Activated CD4-positive, alpha-beta memory T cell treated with anti-CD3 and anti-CD28 coated beads for 36 hours (primary cell): ENCODE data around the gene ATG4A. TPM values are rescaled to one million over a fixed set of nuclear protein-coding genes. Genes with fewer than 3 reads are reported as not detected.

Experiments
- CTCF ChIA-PET: fragments of 350-600 bp; sonication (Branson Sonifier 250); formaldehyde crosslinking; loops from one replicate; lab custom pipeline; 2021; ENCODE audit warnings: antibody characterized with exemption, inconsistent platforms; lab: Charles Lee
- POLR2A ChIA-PET: fragments of 350-600 bp; sonication (Branson Sonifier 250); formaldehyde crosslinking; loops from one replicate; lab custom pipeline; 2021; ENCODE audit warnings: antibody characterized with exemption; lab: Charles Lee
- DNase-seq: peaks from one replicate; pipeline ENCODE4 v3.0.0-alpha.2; 2020
- H3K27ac Mint-ChIP-seq: one replicate; pipeline ENCODE4 v1.8.0; 2021; ENCODE audit warnings: mixed read lengths
- H3K27me3 Mint-ChIP-seq: one replicate; pipeline ENCODE4 v1.8.0; 2021; ENCODE audit warnings: mixed read lengths
- H3K36me3 Mint-ChIP-seq: one replicate; pipeline ENCODE4 v1.8.0; 2021; ENCODE audit warnings: mixed read lengths
- H3K4me1 Mint-ChIP-seq: one replicate; pipeline ENCODE4 v1.8.0; 2021; ENCODE audit warnings: low read depth, mixed read lengths
- H3K4me3 Mint-ChIP-seq: one replicate; pipeline ENCODE4 v1.8.0; 2021; ENCODE audit warnings: mild to moderate bottlenecking, mixed read lengths
- H3K9me3 Mint-ChIP-seq: one replicate; pipeline ENCODE4 v1.8.0; 2021; ENCODE audit warnings: mixed read lengths
- intact Hi-C: fragments of 100-400 bp; cut with micrococcal nuclease; formaldehyde crosslinking; loops from one replicate; pipeline ENCODE4 v1.15.1; 2023
- total RNA-seq, 2 experiments: library from RNA; stranded (reverse); gene quantifications; one replicate each; pipeline ENCODE4 v1.2.3, GENCODE V29; 2021

ATG4A gene
- total RNA-seq, 2 experiments from 2014 or later, result 8.7 to 9.7 TPM

- Mint-ChIP-seq H3K27me3 (no peaks in the 10 kb centered on the region), H3K4me1 (peaks cover 3% of the 10 kb centered on the region)
Observed at GRCh38 chrX:108072746-108073145, 18.8 kb upstream of the ATG4A start.

GRCh38 chrX:108081110-108081509 is 10.5 kb upstream of the ATG4A start:
- no peaks in the 10 kb centered on the region for H3K4me1 Mint-ChIP-seq
- no peak for DNase-seq
- H3K9me3 Mint-ChIP-seq, result no peaks in the 10 kb centered on the region
- intact Hi-C loops, result no loop called here
- POLR2A ChIA-PET, result interaction anchor here (1.2 kb wide), 1 partner anchor 10 kb away, joined by 3 read pairs; the partner anchor contains the start of genes ATG4A and PSMD10
- no peak overlapping the region for H3K4me3 Mint-ChIP-seq
- no peak overlapping the region for H3K27ac Mint-ChIP-seq
- CTCF ChIA-PET, result interaction anchor here (1.1 kb wide), 1 partner anchor 60 kb away, joined by 4 read pairs; no protein-coding TSS in a partner anchor
- H3K27me3 Mint-ChIP-seq, result no peaks in the 10 kb centered on the region
- no peaks in the 10 kb centered on the region for H3K36me3 Mint-ChIP-seq

More at GRCh38 chrX:108072746-108073145, 18.8 kb upstream of the ATG4A start:
- no peak overlapping the region for H3K27ac Mint-ChIP-seq
- CTCF ChIA-PET, result interaction anchor here (1.0 to 1.4 kb wide), 2 partner anchors 19 to 50 kb away, joined by 3 to 4 read pairs; no protein-coding TSS in a partner anchor
- no peak overlapping the region for H3K4me3 Mint-ChIP-seq
- intact Hi-C loops, result loop anchor here (1.0 to 5.0 kb wide), 4 partner anchors 52 to 415 kb away; no protein-coding TSS in a partner anchor
- H3K36me3 Mint-ChIP-seq, result no peaks in the 10 kb centered on the region
- no peaks in the 10 kb centered on the region for H3K9me3 Mint-ChIP-seq
- POLR2A ChIA-PET, result no interaction called here
- no peak for DNase-seq

- ChIA-PET CTCF (interaction anchor here (0.6 kb wide), 1 partner anchor 1644 kb away, joined by 3 read pairs; no protein-coding TSS in a partner anchor), POLR2A (no interaction called here)
Observed at GRCh38 chrX:108087792-108088191, 3.8 kb upstream of the ATG4A start.

GRCh38 chrX:108088511-108088910 is 3.1 kb upstream of the ATG4A start:
- intact Hi-C loops, result no loop called here

More at GRCh38 chrX:108087792-108088191, 3.8 kb upstream of the ATG4A start:
- Mint-ChIP-seq H3K27me3 (no peaks in the 10 kb centered on the region), H3K36me3 (peaks cover 4% of the 10 kb centered on the region), H3K9me3 (no peaks in the 10 kb centered on the region), H3K27ac (no peak overlapping the region), H3K4me3 (no peak overlapping the region), H3K4me1 (peaks cover 9% of the 10 kb centered on the region)
- intact Hi-C loops, result no loop called here
- no peak for DNase-seq

GRCh38 chrX:108090491-108091263 is 901 bp upstream of the ATG4A start:
- Mint-ChIP-seq H3K27ac (no peak overlapping the region), H3K27me3 (no peaks in the 10 kb centered on the region), H3K4me3 (no peak overlapping the region), H3K4me1 (peaks cover 9% of the 10 kb centered on the region), H3K36me3 (peaks cover 4% of the 10 kb centered on the region), H3K9me3 (no peaks in the 10 kb centered on the region)
- CTCF ChIA-PET, result interaction anchor here (1.2 to 1.3 kb wide), 2 partner anchors 70 to 1195 kb away, joined by 3 to 5 read pairs; no protein-coding TSS in a partner anchor
- intact Hi-C loops, result loop anchor here (1.0 to 2.0 kb wide), 4 partner anchors 64 to 972 kb away; partner anchors contain the start of genes PRPS1 and RBM41
- POLR2A ChIA-PET, result interaction anchor here (1.2 to 2.0 kb wide), 3 partner anchors 10 to 463 kb away, joined by 3 to 9 read pairs (median 6); partner anchors contain the start of genes MID2 and PRPS1
- no peak for DNase-seq

More at GRCh38 chrX:108088511-108088910, 3.1 kb upstream of the ATG4A start:
- Mint-ChIP-seq H3K36me3 (peaks cover 4% of the 10 kb centered on the region), H3K4me3 (no peak overlapping the region), H3K9me3 (no peaks in the 10 kb centered on the region), H3K4me1 (peaks cover 9% of the 10 kb centered on the region), H3K27ac (no peak overlapping the region), H3K27me3 (no peaks in the 10 kb centered on the region)
- ChIA-PET CTCF (no interaction called here), POLR2A (no interaction called here)
- DNase-seq, result no peak

- POLR2A ChIA-PET, result interaction anchor here (1.2 to 2.0 kb wide), 3 partner anchors 11 to 464 kb away, joined by 3 to 9 read pairs (median 6); partner anchors contain the start of genes MID2 and PRPS1
- H3K27ac Mint-ChIP-seq, result no peak overlapping the region
- CTCF ChIA-PET, result interaction anchor here (0.7 to 1.0 kb wide), 3 partner anchors 19 to 554 kb away, joined by 3 read pairs; no protein-coding TSS in a partner anchor
- no peak for DNase-seq
- intact Hi-C loops, result loop anchor here (1.0 to 2.0 kb wide), 4 partner anchors 65 to 973 kb away; partner anchors contain the start of genes PRPS1 and RBM41
- H3K9me3 Mint-ChIP-seq, result no peaks in the 10 kb centered on the region
- no peaks in the 10 kb centered on the region for H3K27me3 Mint-ChIP-seq
- H3K4me3 Mint-ChIP-seq, result no peak overlapping the region
- peaks cover 9% of the 10 kb centered on the region for H3K4me1 Mint-ChIP-seq
- peaks cover 4% of the 10 kb centered on the region for H3K36me3 Mint-ChIP-seq
Observed at GRCh38 chrX:108091878-108092291, 307 bp downstream of the ATG4A start.

- DNase-seq, result no peak
- Mint-ChIP-seq H3K4me1 (peaks cover 3% of the 10 kb centered on the region), H3K36me3 (no peaks in the 10 kb centered on the region), H3K27ac (no peak overlapping the region), H3K27me3 (no peaks in the 10 kb centered on the region), H3K4me3 (no peak overlapping the region), H3K9me3 (no peaks in the 10 kb centered on the region)
- POLR2A ChIA-PET, result no interaction called here
- CTCF ChIA-PET, result no interaction called here
- intact Hi-C loops, result no loop called here
Observed at GRCh38 chrX:108097380-108097779, 5.8 kb downstream of the ATG4A start.

- Mint-ChIP-seq H3K36me3 (no peaks in the 10 kb centered on the region), H3K9me3 (no peaks in the 10 kb centered on the region), H3K4me1 (peaks cover 3% of the 10 kb centered on the region), H3K4me3 (no peak overlapping the region), H3K27ac (no peak overlapping the region), H3K27me3 (no peaks in the 10 kb centered on the region)
- ChIA-PET CTCF (no interaction called here), POLR2A (no interaction called here)
- DNase-seq, result no peak
- intact Hi-C loops, result no loop called here
Observed at GRCh38 chrX:108105473-108105872, 13.9 kb downstream of the ATG4A start.

- no peak overlapping the region for H3K4me3 Mint-ChIP-seq
- no peak overlapping the region for H3K27ac Mint-ChIP-seq
- ChIA-PET POLR2A (no interaction called here), CTCF (no interaction called here)
- DNase-seq, result no peak
- H3K27me3 Mint-ChIP-seq, result no peaks in the 10 kb centered on the region
- intact Hi-C loops, result no loop called here
- H3K4me1 Mint-ChIP-seq, result peaks cover 5% of the 10 kb centered on the region
- no peaks in the 10 kb centered on the region for H3K9me3 Mint-ChIP-seq
- peaks cover 3% of the 10 kb centered on the region for H3K36me3 Mint-ChIP-seq
Observed at GRCh38 chrX:108114541-108114940, 23.0 kb downstream of the ATG4A start.

GRCh38 chrX:108117988-108118387 is 26.4 kb downstream of the ATG4A start:
- H3K36me3 Mint-ChIP-seq, result peaks cover 3% of the 10 kb centered on the region
- no peak overlapping the region for H3K4me3 Mint-ChIP-seq
- H3K27me3 Mint-ChIP-seq, result no peaks in the 10 kb centered on the region
- ChIA-PET POLR2A (no interaction called here), CTCF (no interaction called here)
- H3K4me1 Mint-ChIP-seq, result peaks cover 5% of the 10 kb centered on the region
- no peaks in the 10 kb centered on the region for H3K9me3 Mint-ChIP-seq
- H3K27ac Mint-ChIP-seq, result no peak overlapping the region
- intact Hi-C loops, result no loop called here
- DNase-seq, result no peak

- Mint-ChIP-seq H3K36me3 (no peaks in the 10 kb centered on the region), H3K4me1 (no peaks in the 10 kb centered on the region), H3K27ac (no peak overlapping the region), H3K27me3 (no peaks in the 10 kb centered on the region), H3K9me3 (no peaks in the 10 kb centered on the region), H3K4me3 (no peak overlapping the region)
- ChIA-PET POLR2A (no interaction called here), CTCF (no interaction called here)
- intact Hi-C loops, result no loop called here
- no peak for DNase-seq
Observed at GRCh38 chrX:108121291-108121690, 29.7 kb downstream of the ATG4A start.

GRCh38 chrX:108122748-108123147 is 31.2 kb downstream of the ATG4A start:
- no peak for DNase-seq
- POLR2A ChIA-PET, result no interaction called here
- no peaks in the 10 kb centered on the region for H3K27me3 Mint-ChIP-seq
- H3K27ac Mint-ChIP-seq, result no peak overlapping the region
- no peak overlapping the region for H3K4me3 Mint-ChIP-seq
- CTCF ChIA-PET, result interaction anchor here (0.7 kb wide), 1 partner anchor 17 kb away, joined by 3 read pairs; no protein-coding TSS in a partner anchor
- peaks cover 4% of the 10 kb centered on the region for H3K36me3 Mint-ChIP-seq
- no peaks in the 10 kb centered on the region for H3K4me1 Mint-ChIP-seq
- H3K9me3 Mint-ChIP-seq, result no peaks in the 10 kb centered on the region
- intact Hi-C loops, result no loop called here
